ENCODE measurements around the gene CDKN2C. TPM values are rescaled to one million over a fixed set of nuclear protein-coding genes. Genes with fewer than 3 reads are reported as not detected.
"Not testable (repeated sequence)": the region's sequence is repeated elsewhere in the genome, so short reads cannot be mapped to it uniquely, and the experiment has no call there.

Gene CDKN2C
- polyA plus RNA-seq, 4 donors: 9.3 to 14.4 (median 10.6) TPM

DNA sequence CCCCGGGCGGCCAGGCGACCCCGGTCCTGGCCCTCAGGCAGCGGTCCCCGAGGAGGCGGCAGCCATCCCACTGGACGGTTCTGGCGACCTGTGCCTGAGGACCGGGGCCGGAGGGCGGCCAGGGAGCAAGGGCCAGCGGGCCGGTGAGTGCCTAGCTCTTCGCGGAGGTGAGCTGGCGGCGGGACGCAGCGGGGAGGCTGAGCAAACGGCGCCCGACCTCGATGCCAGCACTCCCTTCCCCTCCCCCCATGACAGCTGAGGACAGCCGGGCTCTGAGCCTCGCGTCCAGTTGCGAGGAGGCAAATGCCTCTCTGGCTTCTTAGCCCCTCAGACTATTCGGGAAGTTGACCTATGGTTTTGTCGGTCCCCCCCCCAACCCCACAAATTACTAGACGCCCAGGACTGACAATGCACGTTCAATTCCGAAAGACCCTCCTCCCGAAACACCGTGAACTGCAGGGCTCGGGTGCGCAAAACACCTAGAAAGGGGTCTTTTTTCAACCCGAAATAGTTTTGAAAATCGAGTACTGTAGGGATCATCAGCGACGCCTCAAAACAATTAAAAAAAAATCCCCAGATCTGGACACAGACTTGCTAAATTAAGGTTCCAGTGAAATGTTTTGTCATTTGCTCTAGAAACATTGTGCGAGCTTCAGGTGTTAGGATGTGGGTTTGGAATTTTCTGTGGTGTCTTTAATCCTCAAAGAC, 8.3 kb downstream of the CDKN2C start:
- DNase-seq (ENCODE audit: low read depth in 4 of 4, low spot score in 2 of 4): no peak

DNA sequence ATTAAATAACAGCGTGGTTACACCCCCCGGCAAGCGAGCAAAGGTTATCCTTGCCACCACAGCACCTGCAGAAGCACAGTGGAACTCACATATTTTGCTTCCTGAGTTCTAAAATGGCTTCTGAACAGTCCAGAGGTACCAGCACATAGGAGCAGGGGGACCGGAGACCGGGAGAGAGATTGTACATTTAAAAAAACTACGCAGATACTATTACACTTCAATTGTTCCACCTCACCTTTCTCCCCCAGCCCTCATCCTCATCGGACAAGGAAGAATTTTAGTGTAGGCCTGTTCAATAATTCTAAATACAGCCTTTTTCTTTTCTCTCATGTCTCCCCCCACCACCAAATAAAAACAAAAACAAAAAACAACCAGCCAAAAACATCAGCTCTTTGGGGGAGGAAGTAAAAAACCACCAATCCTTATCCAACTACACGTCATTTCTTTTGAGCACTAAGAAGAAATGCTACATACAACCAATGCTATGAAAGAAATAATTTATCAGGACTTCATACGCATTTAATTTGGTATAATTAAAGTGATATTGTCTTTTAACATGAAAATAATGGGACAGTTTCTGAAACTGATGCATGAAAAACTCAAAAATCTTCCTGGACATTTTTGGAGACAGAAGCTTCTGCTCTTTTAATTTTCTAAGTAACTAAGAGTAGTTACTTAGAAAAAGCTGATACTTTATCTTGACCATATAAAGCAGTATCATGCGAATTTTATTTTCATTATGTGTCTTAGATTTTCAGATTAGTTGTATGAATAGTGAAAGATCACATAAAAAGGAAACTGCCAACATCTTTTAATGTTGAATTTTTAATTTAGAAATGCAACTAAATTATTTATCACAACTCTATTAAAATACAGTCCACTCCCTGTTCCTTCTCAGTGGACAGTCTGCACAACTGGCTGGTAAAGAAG, 9.1 kb downstream of the CDKN2C start:
- no peak for DNase-seq (ENCODE audit: low read depth in 4 of 4, low spot score in 2 of 4)

DNA sequence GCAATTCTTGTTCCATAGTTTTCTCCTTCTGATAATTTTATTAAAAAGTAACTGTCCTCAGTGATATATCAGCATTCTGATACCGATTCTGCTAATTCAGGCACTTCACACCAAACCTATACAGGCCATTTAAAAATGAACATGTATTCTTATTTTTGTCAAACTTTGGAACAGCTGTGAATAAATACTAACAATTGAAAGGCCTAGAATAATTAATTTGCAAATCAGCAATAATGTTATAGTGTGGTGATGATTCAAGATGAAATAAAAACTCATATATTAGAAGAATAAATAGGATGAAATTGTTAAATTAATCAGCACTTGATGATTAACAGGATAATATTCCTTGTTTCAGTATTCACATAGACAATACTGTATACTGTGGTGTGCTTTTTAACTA, 9.9 kb downstream of the CDKN2C start:
- no peak for DNase-seq (ENCODE audit: low read depth in 4 of 4, low spot score in 2 of 4)

DNA sequence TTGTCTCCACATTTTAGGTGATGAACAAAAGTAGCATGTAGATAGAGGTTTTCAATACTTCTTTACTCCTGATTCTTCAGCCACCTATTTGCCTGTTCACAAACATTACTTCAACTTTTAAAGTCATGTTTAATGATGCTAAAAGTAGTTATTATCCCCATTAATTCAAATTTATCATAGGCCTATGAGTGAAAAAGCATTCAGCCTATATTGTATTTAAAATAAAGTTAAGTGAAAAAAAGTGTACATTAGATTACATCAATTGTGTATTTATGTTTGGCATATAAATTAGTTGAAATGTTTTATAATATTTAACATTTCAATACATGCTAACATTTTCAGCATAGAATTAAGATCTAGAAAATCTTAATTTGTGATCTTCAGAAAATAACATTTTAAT, 10.5 kb downstream of the CDKN2C start:
- no peak for DNase-seq (ENCODE audit: low read depth in 4 of 4, low spot score in 2 of 4)

DNA sequence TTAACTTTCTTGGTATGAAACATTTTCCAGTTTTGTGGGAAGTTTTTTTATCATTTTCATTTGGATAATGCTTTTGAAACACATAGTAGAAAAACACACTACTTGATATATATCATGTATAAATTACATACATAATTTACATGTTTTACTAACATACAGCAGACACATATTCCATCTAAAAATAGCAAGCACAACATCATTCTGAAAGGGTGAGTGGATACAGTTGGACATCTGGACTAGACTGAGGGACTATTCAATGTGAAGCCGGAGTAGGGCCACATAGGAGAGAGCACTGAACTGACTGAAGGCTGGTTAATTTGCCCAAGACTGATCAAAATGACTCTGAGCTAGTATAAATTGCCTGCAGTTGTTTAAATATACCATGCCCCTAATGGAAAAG, 11.7 kb downstream of the CDKN2C start:
- DNase-seq (ENCODE audit: low read depth in 4 of 4, low spot score in 2 of 4): no peak

DNA sequence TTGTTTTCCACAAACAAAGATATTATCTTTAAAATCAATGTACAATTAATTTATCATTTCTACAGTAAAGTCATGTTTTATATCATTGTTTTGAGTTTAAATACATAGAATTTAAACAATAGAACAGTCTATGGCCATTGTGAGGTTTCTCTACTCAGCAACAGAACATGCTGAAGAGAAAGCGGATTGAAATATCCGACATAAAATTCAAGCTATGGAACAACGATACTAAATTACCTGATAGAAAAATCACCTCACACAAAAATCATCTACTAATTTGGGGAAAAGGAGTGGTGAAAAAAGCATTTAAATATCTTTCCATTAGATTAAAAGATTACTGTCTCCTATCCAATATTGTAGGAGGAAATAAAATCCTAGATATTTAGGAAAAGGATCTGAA, 12.6 kb downstream of the CDKN2C start:
- DNase-seq (ENCODE audit: low read depth in 4 of 4, low spot score in 2 of 4): no peak

DNA sequence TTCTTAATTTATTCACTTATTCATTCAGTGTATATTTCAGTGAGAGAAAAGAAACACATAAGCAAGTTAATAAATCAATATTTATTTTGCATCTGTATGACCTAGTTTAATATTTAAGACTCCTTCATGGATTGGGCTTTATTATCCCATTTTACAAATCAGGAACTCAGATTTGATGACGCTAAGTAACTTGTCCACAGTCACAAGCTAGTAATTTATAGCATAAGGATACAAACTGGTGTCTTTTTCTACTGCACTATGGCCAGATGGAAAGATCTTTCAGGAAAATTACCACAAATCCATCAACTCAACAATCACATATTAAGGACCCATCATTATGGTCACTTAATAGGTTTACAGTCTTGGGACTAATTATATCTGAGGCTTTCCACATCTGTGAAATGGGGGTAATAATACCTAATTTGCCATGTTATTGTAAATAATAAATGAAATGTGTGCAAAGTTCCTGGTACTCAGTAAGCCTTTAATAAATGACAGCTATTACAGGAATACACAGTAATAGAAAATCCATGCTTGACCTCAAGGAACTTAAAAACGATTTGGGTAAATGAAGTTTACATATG, 13.3 kb downstream of the CDKN2C start:
- no peak for DNase-seq (ENCODE audit: low read depth in 4 of 4, low spot score in 2 of 4)

DNA sequence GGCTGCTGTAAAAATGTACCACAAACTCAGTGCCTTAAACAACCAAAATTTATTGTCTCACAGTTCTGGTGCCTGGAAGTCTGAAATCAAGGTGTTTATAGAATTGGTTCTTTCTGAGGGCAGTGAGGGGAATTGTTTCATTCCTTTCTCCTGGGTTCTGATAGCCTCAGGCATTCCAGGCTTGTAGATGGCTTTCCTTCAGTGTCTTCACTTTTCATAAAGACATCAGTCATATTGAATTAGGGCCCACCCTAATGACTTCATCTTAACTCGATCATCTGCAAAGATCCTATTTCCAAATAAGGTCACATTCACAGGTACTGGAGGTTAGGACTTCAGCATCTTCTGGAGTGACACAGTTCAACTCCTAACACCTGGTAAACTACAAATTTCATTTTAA, 15.0 kb downstream of the CDKN2C start:
- no peak for DNase-seq (ENCODE audit: low read depth in 4 of 4, low spot score in 2 of 4)

DNA sequence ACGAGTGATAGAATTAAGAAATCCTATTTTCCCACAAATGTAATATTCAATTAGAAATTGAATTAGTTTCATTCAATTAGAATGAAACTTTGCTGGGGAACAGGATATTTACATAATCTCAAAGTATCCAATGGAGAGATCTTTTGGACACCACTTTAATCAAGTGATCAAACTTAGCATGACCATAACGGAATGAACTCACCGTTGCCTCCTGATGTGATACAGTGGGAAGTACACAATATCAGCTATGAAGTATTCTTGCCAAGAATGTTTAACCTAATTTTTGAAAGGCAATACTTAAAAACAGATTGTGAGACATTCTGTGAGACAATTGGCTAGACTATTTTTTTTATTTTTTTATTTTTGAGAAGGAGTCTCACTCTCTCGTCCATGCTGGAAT, 16.6 kb downstream of the CDKN2C start:
- no peak for DNase-seq (ENCODE audit: low read depth in 4 of 4, low spot score in 2 of 4)

DNA sequence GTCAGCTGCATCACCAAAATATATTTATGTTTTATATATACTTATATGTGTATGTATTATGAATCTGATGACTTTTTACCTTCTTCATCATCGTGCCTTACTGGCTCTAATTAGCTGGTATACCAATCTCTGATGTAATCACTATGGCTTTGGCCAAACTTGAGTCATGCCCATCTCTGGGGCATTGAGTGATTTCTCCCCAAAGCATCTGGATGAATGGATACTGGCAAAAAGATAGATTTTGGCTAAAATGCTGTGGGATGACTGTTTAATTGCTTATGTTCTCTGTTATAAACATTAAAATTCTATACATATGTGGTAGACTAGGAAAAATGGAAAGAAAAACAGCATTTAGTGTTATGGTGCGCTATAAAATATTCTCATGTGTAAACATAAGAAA, 19.6 kb downstream of the CDKN2C start:
- no peak for DNase-seq (ENCODE audit: low read depth in 4 of 4, low spot score in 2 of 4)

DNA sequence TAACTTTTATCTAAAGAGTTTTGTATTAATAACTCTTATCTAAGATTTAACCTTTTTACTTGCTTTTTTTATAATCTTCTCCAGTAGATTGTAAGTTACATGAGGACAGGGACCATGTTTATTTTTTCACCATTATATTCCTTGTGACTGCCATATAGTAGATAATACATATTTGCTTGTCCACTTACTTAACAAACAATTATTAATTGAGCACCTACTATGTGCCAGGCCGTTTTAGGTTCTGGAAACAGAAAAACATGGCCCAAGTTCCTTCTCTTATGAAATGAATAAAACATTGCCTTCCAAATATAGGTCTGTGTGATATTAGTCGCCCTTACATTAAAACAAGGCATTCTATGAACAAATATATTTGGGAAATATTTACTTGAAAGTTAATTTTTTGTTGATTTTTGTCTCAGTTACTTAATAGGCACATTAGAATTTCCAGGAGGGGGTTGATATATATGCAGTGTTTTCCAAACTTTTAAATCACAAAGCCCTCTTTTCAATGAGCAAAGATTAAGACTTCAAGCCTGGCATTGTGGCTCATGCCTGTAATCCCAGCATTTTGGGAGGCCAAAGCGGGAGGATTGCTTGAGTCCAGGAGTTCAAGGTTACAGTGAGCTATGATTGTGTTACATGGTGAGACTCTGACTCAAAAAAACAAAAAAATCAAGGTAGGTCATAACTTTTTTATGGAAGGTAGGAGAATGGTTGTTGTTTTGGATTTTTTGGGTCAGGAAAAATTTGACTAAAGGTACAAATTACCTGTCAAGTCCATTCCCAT, 22.7 kb downstream of the CDKN2C start:
- no peak for DNase-seq (ENCODE audit: low read depth in 4 of 4, low spot score in 2 of 4)

DNA sequence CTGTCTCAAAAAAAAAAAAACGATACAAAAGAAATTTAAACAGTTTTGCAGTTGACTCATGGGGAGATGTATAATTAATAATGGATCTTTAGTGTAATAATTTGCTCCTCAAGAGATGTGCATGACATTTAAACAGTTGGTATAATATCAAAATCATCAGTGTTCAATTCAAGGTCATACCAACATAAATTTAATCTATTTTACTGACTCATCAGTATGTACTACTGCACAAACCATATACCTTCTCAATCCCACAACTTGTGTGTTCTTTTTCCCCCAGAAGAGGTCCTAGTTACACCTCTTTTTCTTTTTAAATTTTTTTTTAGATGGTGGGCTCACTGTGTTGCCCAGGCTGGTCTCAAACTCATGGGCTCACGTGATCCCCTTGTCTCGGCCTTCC, 23.6 kb downstream of the CDKN2C start:
- no peak for DNase-seq (ENCODE audit: low read depth in 4 of 4, low spot score in 2 of 4)

DNA sequence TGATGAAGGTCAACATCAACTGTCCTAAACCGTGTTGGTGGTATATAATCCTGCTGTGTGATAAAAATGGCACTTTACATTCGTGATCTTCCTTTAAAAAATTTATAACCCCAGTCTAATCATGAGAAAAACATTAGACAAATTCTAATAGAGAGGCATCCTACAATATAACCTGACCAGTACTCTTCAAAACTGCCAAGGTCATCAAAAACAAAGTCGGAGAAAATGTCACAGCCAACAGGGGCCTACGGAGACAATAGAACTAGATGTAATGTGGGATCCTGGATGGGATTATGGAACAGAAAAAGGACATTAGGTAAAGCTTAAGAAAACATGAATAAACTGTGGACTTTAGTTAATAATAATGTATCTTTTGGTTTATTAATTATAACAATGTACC, 25.0 kb downstream of the CDKN2C start:
- DNase-seq (ENCODE audit: low read depth in 4 of 4, low spot score in 2 of 4): no peak

DNA sequence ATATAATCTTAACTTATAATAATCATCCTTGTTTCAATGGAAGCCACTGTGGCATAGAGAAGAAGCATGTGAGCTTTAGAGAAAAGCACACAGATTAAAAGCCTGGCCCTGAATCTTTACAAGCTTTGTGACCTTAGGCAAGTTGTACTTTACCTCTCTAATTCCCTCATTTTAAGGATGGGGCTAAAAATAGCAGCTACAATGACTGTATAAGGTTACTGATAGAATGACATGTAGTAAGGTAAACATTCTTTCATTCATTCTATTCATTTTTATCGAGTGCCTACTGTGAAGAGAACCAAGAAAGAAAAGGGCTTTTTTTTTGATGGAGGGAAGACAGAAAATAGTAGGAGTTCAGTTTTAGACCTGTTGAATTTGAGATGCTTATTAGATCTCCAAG, 25.6 kb downstream of the CDKN2C start:
- DNase-seq (ENCODE audit: low read depth in 4 of 4, low spot score in 2 of 4): no peak

DNA sequence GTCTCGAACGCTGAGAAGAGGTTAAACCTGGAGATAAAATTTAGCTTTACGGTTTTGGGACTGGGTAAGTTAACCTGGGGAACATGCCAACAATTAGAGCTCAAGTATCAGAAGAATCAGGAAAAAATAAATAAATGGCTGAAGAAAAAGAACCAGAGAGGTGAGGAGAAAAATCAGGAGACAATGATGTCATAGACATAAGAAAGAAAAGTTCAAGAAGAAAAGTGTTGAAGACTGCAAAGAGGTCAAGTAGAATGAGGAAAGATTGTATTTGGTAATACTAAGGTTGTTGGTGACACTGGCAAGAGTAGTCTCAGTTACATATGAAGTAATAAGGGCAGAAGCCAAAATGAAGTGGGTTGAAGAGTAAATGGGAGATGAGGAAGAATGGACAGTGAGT, 26.0 kb downstream of the CDKN2C start:
- DNase-seq (ENCODE audit: low read depth in 4 of 4, low spot score in 2 of 4): no peak

DNA sequence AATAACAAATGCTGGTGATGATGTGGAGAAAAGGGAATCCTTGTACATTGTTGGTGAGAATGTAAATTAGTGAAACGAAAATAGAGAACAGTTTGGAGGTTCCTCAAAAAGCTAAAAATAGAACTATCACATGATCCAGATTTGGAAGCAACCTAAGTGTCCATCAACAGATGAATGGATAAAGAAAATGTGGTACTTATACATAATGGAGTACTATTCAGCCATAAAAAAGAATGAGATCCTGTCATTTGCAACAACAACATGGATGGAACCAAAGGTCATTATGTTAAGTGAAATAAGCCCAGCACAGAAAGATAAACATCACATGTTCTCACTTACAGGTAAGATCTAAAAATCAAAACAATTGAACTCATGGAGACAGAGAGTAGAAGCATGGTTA, 29.3 kb downstream of the CDKN2C start:
- not testable (repeated sequence) for DNase-seq (ENCODE audit: low read depth in 4 of 4, low spot score in 2 of 4)

DNA sequence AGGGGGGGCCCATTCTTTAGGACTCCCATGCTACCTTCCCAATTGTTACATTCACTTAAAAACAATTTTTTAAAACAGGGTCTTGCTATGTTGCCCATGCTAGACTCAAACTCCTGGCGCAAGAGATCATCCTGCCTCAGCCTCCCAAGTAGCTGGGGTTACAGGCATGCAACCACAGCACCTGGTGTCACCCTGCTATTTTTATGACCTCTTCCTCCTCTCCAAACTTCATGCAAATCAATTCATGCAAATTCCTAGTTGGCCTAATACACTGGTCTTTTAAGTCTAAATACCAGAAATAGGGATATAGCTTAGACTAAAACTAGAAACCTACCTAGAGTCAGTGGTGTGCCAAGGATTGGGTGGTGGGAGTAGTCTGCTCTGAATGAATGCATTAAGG, 30.1 kb downstream of the CDKN2C start:
- DNase-seq (ENCODE audit: low read depth in 4 of 4, low spot score in 2 of 4): no peak

DNA sequence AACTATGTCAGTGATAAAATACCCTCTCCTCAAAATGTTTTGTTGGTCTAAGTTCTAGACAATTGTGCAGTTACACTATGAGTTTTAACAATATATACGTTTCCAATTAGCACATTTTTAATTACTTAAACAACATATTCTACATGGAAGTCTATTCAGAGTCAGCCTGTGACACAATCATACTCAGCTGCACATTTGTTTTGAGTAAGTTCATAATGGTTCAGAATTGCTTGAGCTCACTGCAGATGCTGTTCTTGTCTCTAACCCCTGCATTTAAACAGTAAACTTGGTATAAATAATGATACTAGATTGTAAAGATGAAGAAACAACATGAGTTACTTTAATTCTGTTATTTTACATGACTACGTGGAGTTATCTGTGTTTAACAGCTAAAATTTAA, 30.6 kb downstream of the CDKN2C start:
- no peak for DNase-seq (ENCODE audit: low read depth in 4 of 4, low spot score in 2 of 4)

DNA sequence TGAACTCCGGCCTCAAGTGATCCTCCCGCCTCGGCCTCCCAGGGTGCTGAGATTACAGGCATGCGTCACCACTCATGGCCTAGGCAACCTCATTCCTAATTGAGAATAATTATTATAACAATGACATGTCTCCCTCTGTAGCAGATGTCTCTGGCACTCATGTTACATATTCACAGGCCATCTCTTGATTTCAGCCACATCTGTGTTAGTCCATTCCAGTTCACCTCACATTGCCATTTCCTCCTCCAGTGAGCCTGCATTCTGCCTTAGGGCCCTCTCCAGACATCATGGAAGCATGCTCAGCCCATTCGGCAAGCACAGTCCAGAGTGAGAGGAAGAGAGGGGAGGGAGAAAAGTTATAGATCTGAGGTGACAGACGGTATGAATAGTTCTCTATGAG, 32.5 kb downstream of the CDKN2C start:
- DNase-seq (ENCODE audit: low read depth in 4 of 4, low spot score in 2 of 4): no peak

DNA sequence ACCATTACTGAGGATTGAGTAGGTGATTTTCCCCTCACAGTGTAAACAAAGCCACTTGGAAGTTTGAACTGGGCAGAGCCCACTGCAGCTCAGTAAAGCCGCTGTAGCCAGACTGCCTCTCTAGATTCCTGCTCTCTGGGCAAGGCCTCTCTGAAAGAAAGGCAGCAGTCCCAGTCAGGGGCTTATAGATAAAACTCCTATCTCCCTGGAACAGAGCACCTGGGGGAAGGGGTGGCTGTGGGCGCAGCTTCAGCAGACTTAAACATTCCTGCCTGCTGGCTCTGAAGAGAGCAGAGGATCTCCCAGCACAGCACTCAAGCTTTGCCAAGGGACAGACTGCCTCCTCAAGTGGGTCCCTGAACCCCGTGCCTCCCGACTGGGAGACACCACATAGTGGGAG, 35.5 kb downstream of the CDKN2C start:
- not testable (repeated sequence) for DNase-seq (ENCODE audit: low read depth in 4 of 4, low spot score in 2 of 4)

DNA sequence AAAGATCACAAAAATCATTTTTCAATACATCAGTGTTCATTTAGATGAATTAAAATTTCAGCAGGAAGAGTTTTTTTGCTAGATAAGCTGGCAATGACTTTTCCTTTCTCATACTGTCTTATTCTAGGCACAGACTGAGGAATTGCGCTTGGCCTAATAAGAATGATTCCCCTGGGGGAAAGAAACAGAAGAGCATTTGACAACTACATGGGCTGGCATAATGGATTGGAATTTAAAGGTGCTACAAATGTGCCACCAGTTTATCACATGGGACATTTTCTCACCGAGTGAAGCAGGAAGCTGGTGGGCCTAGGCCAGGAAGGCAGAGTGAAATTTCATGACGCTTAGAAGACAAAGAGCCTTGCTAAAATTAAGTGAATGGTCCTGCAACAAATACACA, 39.3 kb downstream of the CDKN2C start:
- no peak for DNase-seq (ENCODE audit: low read depth in 4 of 4, low spot score in 2 of 4)
